SK-N-SH (cell line): ENCODE results near the gene NPAS3.

Experiments
- CTCF ChIP-seq: fragments of 200-600 bp; sonication (generic); IDR thresholded peaks from 2 replicates; pipeline ENCODE4 v1.6.1; 2017; ENCODE audit warnings: antibody characterized with exemption, mild to moderate bottlenecking, moderate library complexity
- EP300 ChIP-seq, 2 experiments: IDR thresholded peaks; 2 replicates each; pipeline versions ENCODE4 v1.4.0 to v1.6.1; 2012; ENCODE audit warnings: borderline replicate concordance in 1 of 2, low read depth in 1 of 2, low read length in 1 of 2
- EZH2phosphoT487 ChIP-seq: fragments of 200-600 bp; sonication (generic); IDR thresholded peaks from 2 replicates; pipeline ENCODE4 v1.6.1; 2017; ENCODE audit warnings: low read depth, mixed run types, mild to moderate bottlenecking, antibody characterized with exemption, moderate library complexity, borderline replicate concordance
- FOSL2 ChIP-seq: IDR thresholded peaks from 2 replicates; pipeline ENCODE4 v1.4.0; 2012; ENCODE audit warnings: low read depth, mild to moderate bottlenecking, moderate library complexity, borderline replicate concordance
- FOXJ3 ChIP-seq: sonication (generic); formaldehyde crosslinking; IDR thresholded peaks from 2 replicates; pipeline ENCODE4 v1.5.1; 2020; ENCODE audit warnings: mild to moderate bottlenecking, missing genetic modification reagents
- GABPA ChIP-seq: IDR thresholded peaks from 2 replicates; pipeline ENCODE4 v1.4.0; 2012; ENCODE audit warnings: low read depth, mild to moderate bottlenecking
- JUND ChIP-seq: IDR thresholded peaks from 2 replicates; pipeline ENCODE4 v1.4.0; 2012
- POLR2AphosphoS5 ChIP-seq: IDR thresholded peaks from 2 replicates; pipeline ENCODE4 v1.6.1; 2012; ENCODE audit warnings: low read depth, low read length
- REST ChIP-seq: IDR thresholded peaks from 2 replicates; pipeline ENCODE4 v1.6.1; 2012; ENCODE audit warnings: mild to moderate bottlenecking, low read depth, low read length, moderate library complexity
- TEAD4 ChIP-seq: IDR thresholded peaks from 2 replicates; pipeline ENCODE4 v1.4.0; 2012; ENCODE audit warnings: mild to moderate bottlenecking, borderline replicate concordance; ENCODE audit not compliant: insufficient read depth
- ZBTB33 ChIP-seq: IDR thresholded peaks from 2 replicates; pipeline ENCODE4 v1.4.0; 2012; ENCODE audit warnings: low read depth, borderline replicate concordance

GRCh38 chr14:33441633-33442032 is 503.0 kb downstream of the NPAS3 start:
- TF ChIP-seq TEAD4 (no peak), POLR2AphosphoS5 (no peak), EP300 (IDR thresholded peaks at IDR 0.05; ENCODE audit: borderline replicate concordance in 1 of 2, low read depth in 1 of 2, low read length in 1 of 2) (no peak), JUND (no peak), CTCF (no peak), GABPA (no peak), FOXJ3 (CRISPR knock-in tag) (no peak), FOSL2 (no peak), ZBTB33 (no peak), EZH2phosphoT487 (no peak), REST (no peak)
